ENCODE measurements around the gene HP.

DNA sequence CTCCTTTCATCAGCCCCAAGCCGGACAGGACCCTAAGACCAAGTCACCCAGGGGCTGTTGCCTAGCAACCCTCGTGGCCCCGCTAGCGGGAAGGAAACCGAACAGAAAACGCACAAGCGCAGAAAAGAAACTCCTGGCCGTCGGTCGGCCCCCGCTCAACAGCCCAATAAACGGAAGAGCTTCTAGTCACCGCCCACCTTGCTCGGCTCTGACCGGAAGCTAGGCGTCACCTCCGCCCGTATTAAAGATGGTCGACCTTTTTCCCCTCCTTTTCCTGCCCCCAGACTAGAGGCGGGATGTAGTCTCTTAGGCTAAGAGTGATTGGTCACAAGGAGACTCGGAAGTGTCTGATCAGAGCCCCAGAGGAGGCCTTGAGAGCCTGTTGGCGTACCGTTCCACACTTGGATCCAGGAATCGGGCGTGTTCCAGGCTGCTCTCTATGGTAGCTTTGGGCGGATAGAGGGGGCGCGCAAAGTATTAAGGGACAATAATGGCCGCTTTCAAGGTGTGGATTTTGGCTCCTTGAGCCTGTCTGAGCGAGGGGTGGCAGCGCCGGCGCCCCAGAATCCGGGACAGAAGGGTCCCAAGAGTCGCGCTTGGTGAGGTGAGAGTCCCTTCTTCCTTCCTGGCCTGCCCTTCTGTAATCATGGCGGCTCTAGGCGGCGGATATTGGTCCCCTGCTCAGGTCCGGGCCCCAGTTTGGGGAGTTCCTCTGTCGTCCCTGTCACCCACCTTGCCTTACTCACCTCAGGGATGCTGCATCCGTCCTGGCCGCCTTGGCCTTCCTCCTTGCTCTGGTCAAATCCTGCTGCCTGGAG lies 39.4 kb downstream of the HP start, which contains the start of the genes DHX38 and TXNL4B:
- no peak for TF ChIP-seq CTCF (IDR thresholded peaks at IDR 0.05)
- TF ChIP-seq POLR2A (IDR thresholded peaks at IDR 0.05), result peak; percentile 74 to 80
